OCI-LY7 (cell line): ENCODE results near the gene CCDC92B. TPM values are rescaled to one million over a fixed set of nuclear protein-coding genes. Genes with fewer than 3 reads are reported as not detected.

Experiments used
- BruUV-seq: library from RNA; stranded (reverse); fragments of 400-500 nt; replicated peaks from 2 replicates; lab custom pipeline; 2021; lab: Mats Ljungman, UMichigan
- CTCF ChIA-PET: fragments of 300-600 bp; sonication (Branson Sonifier 250); formaldehyde crosslinking; loops from one replicate; lab custom pipeline; 2022; ENCODE audit warnings: antibody characterized with exemption; ENCODE audit not compliant: unreplicated experiment; lab: Charles Lee
- POLR2A ChIA-PET: fragments of 300-600 bp; sonication (Branson Sonifier 250); formaldehyde crosslinking; loops from one replicate; lab custom pipeline; 2022; ENCODE audit warnings: antibody characterized with exemption; lab: Charles Lee
- DNase-seq: peaks from one replicate; pipeline ENCODE4 v3.0.0-alpha.2; 2015; ENCODE audit warnings: low spot score
- H2AFZ ChIP-seq: fragments of 200-600 bp; sonication (generic), shearing (Covaris generic); 2 replicates; pipeline ENCODE4 v1.6.1; 2014; ENCODE audit warnings: mild to moderate bottlenecking, antibody characterized with exemption, low read length, moderate library complexity
- H3K27ac ChIP-seq: fragments of 200-600 bp; sonication (generic); 2 replicates; pipeline ENCODE4 v1.5.1; 2014; ENCODE audit warnings: mixed run types, low read depth, mild to moderate bottlenecking, moderate library complexity, low read length, inconsistent platforms; ENCODE audit not compliant: poor library complexity, severe bottlenecking
- H3K36me3 ChIP-seq: fragments of 200-600 bp; sonication (generic); 2 replicates; pipeline ENCODE4 v1.6.1; 2014; ENCODE audit warnings: mild to moderate bottlenecking, antibody characterized with exemption, low read length, moderate library complexity, mixed read lengths; ENCODE audit not compliant: insufficient read depth
- H3K4me1 ChIP-seq: fragments of 200-600 bp; sonication (generic); 2 replicates; pipeline ENCODE4 v1.5.1; 2014; ENCODE audit warnings: mild to moderate bottlenecking, low read length; ENCODE audit not compliant: insufficient read depth, poor library complexity, severe bottlenecking
- H3K4me2 ChIP-seq: fragments of 200-600 bp; sonication (generic); 2 replicates; pipeline ENCODE4 v1.6.1; 2014; ENCODE audit warnings: mild to moderate bottlenecking, low read length
- H3K4me3 ChIP-seq: fragments of 200-600 bp; sonication (generic); 2 replicates; pipeline ENCODE4 v1.5.1; 2014; ENCODE audit warnings: mild to moderate bottlenecking, low read depth, low read length; ENCODE audit not compliant: poor library complexity, severe bottlenecking
- H3K79me2 ChIP-seq: fragments of 200-600 bp; sonication (generic); 2 replicates; pipeline ENCODE4 v1.6.1; 2016; ENCODE audit warnings: low read depth, mild to moderate bottlenecking, low read length, moderate library complexity, mixed read lengths; ENCODE audit not compliant: insufficient read depth
- H3K9me2 ChIP-seq: fragments of 200-600 bp; sonication (generic); 2 replicates; pipeline ENCODE4 v1.6.1; 2016; ENCODE audit warnings: mild to moderate bottlenecking, low read length, mixed read lengths; ENCODE audit not compliant: insufficient read depth
- H3K9me3 ChIP-seq: fragments of 200-600 bp; sonication (generic); 2 replicates; pipeline ENCODE4 v1.6.1; 2014; ENCODE audit warnings: mild to moderate bottlenecking, mixed run types, low read length, mixed read lengths
- H4K20me1 ChIP-seq: fragments of 200-600 bp; sonication (generic); 2 replicates; pipeline ENCODE4 v1.6.1; 2014; ENCODE audit warnings: mild to moderate bottlenecking, antibody characterized with exemption, low read length, moderate library complexity, mixed read lengths; ENCODE audit not compliant: insufficient read depth
- EZH2phosphoT487 ChIP-seq: fragments of 200-600 bp; sonication (generic); IDR thresholded peaks from 2 replicates; pipeline ENCODE4 v1.6.1; 2018; ENCODE audit warnings: low read depth, borderline replicate concordance, mild to moderate bottlenecking, mixed run types, antibody characterized with exemption, low read length, moderate library complexity, mixed read lengths
- intact Hi-C: fragments of 100-400 bp; cut with micrococcal nuclease; formaldehyde crosslinking; loops from one replicate; pipeline ENCODE4 v1.10.0; 2022; ENCODE audit not compliant: unreplicated experiment
- total RNA-seq, 2 experiments: library from RNA; depleted of rRNA in 1 of 2; stranded (reverse); fragments of >200 nt in 1 of 2; shearing (Covaris generic) in 1 of 2; gene quantifications; 2 replicates each; pipeline ENCODE4 v1.2.3, GENCODE V29; 2014 to 2022
- TF ChIP-seq, protein P1 (sequence below): fragments of 200-600 bp; sonication (generic); conservative IDR thresholded peaks from 2 replicates; pipeline ENCODE4 v1.5.1; 2014; ENCODE audit warnings: mild to moderate bottlenecking, antibody characterized with exemption, low read length, moderate library complexity, mixed read lengths

CCDC92B gene
- total RNA-seq, 2 experiments from 2014 or later, result not detected

DNA sequence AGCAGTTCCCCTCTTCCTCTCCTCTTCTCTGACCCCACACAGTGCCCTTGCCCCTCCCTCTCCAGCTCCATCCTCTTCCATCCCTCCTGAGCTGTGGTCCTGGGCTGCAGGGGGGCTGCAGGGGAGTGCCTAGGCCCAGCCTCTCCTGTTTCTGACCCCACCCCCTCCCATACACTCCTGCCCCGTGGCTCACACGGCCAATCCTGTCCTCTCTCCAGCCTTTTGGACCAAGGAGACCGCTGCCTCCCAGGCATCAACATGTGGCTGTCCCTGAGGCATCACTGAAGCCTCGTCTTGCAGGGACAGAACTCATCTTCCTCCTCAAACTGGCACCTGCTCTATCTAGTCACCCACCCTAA, 44.6 kb downstream of the CCDC92B start:
- intact Hi-C loops, result no loop called here
- peaks cover 82% of the 10 kb centered on the region for H3K36me3 ChIP-seq
- TF ChIP-seq, protein P1, sequence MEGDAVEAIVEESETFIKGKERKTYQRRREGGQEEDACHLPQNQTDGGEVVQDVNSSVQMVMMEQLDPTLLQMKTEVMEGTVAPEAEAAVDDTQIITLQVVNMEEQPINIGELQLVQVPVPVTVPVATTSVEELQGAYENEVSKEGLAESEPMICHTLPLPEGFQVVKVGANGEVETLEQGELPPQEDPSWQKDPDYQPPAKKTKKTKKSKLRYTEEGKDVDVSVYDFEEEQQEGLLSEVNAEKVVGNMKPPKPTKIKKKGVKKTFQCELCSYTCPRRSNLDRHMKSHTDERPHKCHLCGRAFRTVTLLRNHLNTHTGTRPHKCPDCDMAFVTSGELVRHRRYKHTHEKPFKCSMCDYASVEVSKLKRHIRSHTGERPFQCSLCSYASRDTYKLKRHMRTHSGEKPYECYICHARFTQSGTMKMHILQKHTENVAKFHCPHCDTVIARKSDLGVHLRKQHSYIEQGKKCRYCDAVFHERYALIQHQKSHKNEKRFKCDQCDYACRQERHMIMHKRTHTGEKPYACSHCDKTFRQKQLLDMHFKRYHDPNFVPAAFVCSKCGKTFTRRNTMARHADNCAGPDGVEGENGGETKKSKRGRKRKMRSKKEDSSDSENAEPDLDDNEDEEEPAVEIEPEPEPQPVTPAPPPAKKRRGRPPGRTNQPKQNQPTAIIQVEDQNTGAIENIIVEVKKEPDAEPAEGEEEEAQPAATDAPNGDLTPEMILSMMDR, result no peak
- no peak for TF ChIP-seq EZH2phosphoT487
- no peak overlapping the region for H3K4me2 ChIP-seq
- peaks cover 21% of the 10 kb centered on the region for H3K4me1 ChIP-seq
- DNase-seq, result no peak
- no peak overlapping the region for H3K27ac ChIP-seq
- H3K9me2 ChIP-seq, result no peaks in the 10 kb centered on the region
- no TSS peak for BruUV-seq
- H3K79me2 ChIP-seq, result peaks cover 51% of the 10 kb centered on the region
- POLR2A ChIA-PET, result no interaction called here
- no peak overlapping the region for H2AFZ ChIP-seq
- peaks cover 9% of the 10 kb centered on the region for H4K20me1 ChIP-seq
- no peak overlapping the region for H3K4me3 ChIP-seq
- CTCF ChIA-PET, result no interaction called here
- H3K9me3 ChIP-seq, result no peaks in the 10 kb centered on the region

DNA sequence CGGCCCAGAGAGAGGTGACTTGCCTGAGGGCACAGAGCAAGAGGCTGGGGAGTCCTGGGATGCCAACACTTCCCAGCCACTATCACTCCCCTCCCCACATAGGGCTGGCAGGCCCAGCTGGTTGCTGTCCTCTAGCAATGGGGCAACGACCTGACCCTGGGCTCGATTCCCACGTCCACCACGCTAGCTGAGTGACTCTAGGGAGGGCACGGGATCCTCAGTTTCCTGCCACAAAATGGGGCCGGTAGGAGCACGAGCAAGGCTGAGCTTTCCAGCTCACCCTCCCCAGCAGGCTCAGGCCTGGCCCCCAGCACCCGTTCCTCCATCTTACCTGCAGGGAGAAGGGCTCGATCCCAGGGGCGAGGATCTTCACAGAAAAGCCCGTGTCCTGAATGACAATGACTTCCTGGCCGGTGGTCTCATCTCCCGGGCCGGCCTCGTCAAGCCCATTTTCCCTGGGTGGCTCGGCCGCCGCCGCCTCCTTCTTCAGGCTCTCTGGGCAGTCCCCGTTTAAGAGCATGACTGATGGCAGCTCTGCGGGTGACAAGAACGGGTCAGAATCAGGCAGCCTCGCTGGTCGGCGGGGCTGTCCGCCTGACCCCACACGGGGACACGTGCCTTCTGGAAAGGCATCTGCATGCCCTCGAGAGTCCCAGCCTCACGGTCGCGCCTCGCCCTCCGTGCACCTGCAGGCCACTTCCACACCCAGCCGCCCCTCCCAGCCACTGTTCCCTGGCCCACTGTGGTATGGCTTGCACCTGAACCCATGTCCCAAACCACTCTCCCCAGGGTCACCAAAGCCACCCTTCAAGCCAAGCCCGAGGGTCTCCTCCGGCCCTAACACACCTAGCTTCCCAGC, 45.2 kb downstream of the CCDC92B start:
- Histone ChIP-seq H4K20me1 (peaks cover 9% of the 10 kb centered on the region), H3K9me3 (no peaks in the 10 kb centered on the region), H3K9me2 (no peaks in the 10 kb centered on the region), H2AFZ (no peak overlapping the region), H3K4me2 (no peak overlapping the region), H3K4me1 (peaks cover 15% of the 10 kb centered on the region), H3K4me3 (no peak overlapping the region), H3K79me2 (peaks cover 45% of the 10 kb centered on the region), H3K27ac (no peak overlapping the region), H3K36me3 (peaks cover 86% of the 10 kb centered on the region)
- no peak for DNase-seq
- no TSS peak for BruUV-seq
- ChIA-PET POLR2A (no interaction called here), CTCF (no interaction called here)
- intact Hi-C loops, result no loop called here
- TF ChIP-seq, protein P1, result no peak
- no peak for TF ChIP-seq EZH2phosphoT487

DNA sequence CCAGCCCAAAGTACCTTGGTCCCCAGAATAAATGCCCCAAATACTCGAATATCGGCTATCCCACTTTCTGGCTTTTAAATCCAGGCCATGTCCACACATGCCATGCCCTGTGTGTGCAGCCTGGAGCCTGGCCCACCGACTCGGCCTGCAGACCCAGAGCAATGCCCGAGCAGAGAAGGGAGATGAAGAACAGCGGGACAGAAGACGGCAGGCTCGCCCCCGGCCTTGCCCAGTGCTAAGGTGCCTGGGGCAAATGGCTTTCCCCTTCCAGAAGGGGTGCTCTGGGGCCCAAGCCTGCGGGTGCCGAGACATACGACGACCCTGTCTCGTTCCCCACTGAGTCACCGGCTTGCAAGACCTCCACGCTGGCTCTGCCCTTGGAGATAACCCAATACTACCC, 45.8 kb downstream of the CCDC92B start:
- BruUV-seq, result no TSS peak
- POLR2A ChIA-PET, result no interaction called here
- Histone ChIP-seq H3K4me1 (peaks cover 9% of the 10 kb centered on the region), H3K36me3 (peaks cover 93% of the 10 kb centered on the region), H3K4me3 (no peak overlapping the region), H3K27ac (no peak overlapping the region), H4K20me1 (peaks cover 9% of the 10 kb centered on the region), H3K4me2 (no peak overlapping the region), H3K9me2 (no peaks in the 10 kb centered on the region), H3K9me3 (no peaks in the 10 kb centered on the region), H3K79me2 (peaks cover 39% of the 10 kb centered on the region), H2AFZ (no peak overlapping the region)
- CTCF ChIA-PET, result no interaction called here
- intact Hi-C loops, result no loop called here
- DNase-seq, result no peak
- TF ChIP-seq, protein P1, result no peak
- TF ChIP-seq EZH2phosphoT487, result no peak
